Fibroblast of the aortic adventitia (primary cell): ENCODE data around the gene PLEKHA1. TPM values are rescaled to one million over a fixed set of nuclear protein-coding genes. Genes with fewer than 3 reads are reported as not detected.

Experiments used
- DNase-seq: peaks from one replicate; pipeline ENCODE4 v3.0.0-alpha.2; 2010; ENCODE audit warnings: low read depth
- H3K4me3 ChIP-seq: 2 replicates; pipeline ENCODE4 v1.5.1; 2011; ENCODE audit warnings: low read depth, mild to moderate bottlenecking, control low read depth, low read length, moderate library complexity
- CTCF ChIP-seq: IDR thresholded peaks from 2 replicates; pipeline ENCODE4 v1.5.1; 2011; ENCODE audit warnings: mild to moderate bottlenecking, low read length, control low read depth, inconsistent platforms; ENCODE audit not compliant: insufficient read depth
- total RNA-seq: library from RNA; depleted of rRNA; stranded (reverse); fragments of >200 nt; gene quantifications from 2 replicates; pipeline ENCODE4 v1.2.3, GENCODE V29; 2012; ENCODE audit warnings: low replicate concordance

PLEKHA1 gene
- total RNA-seq, 1 donor = 29.8 TPM

DNA sequence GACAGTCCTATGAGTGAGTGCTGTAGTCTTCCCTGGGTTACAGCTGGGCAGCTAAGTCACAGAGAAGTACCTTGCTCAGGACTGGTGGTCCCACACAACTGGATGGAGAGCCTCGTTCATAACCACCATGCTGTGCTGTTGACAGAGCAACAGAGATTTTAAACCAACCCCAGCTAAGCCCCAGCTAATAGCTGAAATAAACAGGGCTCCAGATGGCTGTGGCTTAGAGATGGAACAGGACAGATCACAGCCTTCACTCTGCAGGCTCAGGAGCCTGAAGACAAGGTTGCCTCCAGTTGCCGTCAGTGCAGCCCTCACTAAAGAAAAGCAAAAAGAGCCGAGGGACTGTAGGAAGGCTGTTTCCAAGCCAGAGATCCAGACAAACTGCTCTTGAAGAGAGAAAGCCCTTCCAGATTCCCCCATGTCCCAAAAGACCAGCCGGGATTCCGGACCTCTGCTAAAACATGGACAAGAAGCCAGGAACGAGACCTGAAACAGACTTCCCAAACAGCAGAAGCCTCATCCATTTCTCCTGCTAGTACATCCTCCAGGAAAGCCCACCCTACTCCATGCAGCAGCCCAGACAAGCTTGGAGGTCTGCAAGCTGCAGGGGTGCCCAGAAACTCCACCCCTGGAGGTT lies 91.0 kb downstream of the PLEKHA1 start:
- TF ChIP-seq CTCF = no peak
- DNase-seq = no peak
- no peak overlapping the region for H3K4me3 ChIP-seq

- TF ChIP-seq CTCF = no peak
- H3K4me3 ChIP-seq = no peak overlapping the region
- DNase-seq = no peak
Measured at GRCh38 chr10:122466951-122467381, 92.5 kb downstream of the PLEKHA1 start.

DNA sequence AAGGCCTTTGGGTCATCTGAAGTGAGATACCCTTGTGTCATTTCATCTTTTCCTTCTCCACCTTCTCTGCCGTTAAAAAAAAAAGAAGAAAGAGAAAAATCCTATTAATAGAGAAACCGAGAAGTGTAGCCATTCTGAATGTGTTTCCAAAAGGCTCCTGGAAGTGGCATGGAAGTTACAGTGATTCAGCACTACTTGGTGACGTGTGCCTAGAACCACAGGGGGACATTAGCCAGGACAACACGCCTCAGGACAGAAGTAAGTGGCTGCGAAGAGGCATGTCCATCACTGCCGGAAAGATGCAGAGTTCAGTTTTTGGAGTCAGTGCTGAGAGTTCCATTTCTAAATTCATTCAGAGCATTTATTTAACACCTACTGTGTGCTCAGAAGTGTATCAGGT lies 93.2 kb downstream of the PLEKHA1 start:
- no peak overlapping the region for H3K4me3 ChIP-seq
- no peak for DNase-seq
- no peak for TF ChIP-seq CTCF

DNA sequence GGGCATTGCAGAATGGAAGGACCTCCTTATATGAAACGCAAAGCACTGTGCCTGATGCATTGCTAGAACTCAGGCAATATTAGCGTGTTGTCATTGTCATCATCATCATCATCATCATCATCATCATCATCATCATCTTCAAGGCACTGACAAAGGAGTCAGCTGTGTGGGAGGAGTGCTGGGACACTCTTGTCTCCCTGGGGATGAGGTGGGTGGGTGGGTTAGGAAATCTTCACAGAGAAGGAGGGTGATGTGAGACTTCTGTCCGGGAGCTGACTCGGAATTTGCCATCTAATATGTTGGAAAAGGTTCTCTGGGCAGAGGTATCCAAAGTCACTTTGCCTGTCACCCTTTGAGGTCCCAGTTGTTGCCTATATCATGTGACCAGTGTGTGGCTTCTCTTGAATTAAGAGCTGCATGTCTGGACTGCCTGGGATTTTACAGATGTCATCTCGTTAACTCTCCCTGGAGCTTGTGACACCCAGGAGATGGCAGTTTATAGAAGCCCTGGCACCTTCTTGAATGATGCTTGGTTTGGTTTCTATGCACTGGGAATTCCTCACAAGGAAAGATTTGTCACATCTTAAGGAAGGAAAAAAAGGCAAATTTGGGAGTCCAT lies 93.9 kb downstream of the PLEKHA1 start:
- TF ChIP-seq CTCF = no peak
- H3K4me3 ChIP-seq = no peak overlapping the region
- DNase-seq = no peak

DNA sequence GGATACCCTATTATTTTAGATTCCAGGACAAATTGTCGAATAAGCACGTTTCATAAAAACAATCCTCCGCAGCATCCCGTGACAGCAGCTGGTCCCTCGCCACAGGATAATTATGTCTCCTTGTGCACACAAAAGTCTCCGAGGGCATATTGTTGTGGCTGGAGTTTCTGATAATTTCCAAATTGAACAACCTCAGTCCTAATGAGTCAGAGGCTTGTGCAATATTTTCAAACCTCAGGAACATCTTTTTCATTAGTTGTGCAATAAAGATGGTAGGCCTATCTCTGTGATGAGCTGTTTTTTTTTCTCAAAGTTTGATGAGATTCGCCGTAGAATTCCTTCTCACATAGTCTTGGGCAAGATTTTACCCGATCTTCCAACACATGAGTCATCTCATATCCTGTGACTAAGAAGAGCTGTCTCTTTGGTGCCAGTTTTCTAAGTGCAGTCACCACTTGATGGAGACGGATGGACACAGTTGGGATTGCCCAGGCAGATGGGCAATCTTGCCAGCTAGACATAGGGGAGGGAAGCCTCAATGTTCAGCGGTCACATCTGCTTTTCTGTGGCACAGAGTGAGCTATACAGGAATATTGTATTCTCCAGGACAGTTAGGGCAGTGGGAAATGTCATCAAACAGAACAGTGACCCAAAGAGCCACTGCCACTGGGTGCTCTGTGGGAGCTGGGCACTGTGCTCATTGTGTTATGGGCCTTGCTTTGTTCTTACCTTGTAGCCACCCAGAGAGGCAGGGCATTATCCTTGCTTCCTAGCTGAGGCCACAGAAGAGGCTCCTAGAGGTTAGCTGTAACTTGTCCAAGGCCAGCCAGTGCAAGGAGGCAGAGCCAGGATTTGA lies 94.6 kb downstream of the PLEKHA1 start:
- TF ChIP-seq CTCF = no peak
- no peak overlapping the region for H3K4me3 ChIP-seq
- DNase-seq = peak; percentile 94

DNA sequence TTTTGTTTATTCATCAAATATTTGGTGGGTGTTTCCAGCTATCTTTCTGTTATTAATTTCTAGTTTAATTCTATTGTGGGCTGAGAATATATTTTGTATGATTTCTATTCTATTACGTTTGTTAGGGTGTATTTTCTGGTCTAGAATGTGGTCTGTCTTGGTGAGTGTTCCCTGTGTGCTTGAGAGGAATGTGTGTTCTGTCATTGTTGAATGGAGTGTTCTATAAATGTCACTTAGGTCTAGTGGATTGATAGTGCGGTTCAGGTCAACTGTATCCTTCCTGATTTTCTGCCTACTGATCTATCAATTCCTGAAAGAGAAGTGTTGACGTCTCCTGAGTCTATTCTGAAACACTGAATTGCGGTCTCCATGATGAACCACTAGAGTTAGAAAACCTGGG lies 95.3 kb downstream of the PLEKHA1 start:
- DNase-seq = no peak
- no peak for TF ChIP-seq CTCF
- no peak overlapping the region for H3K4me3 ChIP-seq
